Measurements from ENCODE around the gene CYBA. TPM values are rescaled to one million over a fixed set of nuclear protein-coding genes. Genes with fewer than 3 reads are reported as not detected.

CYBA gene
- total RNA-seq, 2 donors from 2014 or later, result 368 to 389 TPM

- H3K27me3 ChIP-seq, result no peaks in the 10 kb centered on the region
- H3K27ac ChIP-seq, result no peak overlapping the region
- H3K9me3 ChIP-seq, result no peaks in the 10 kb centered on the region
- no peak for DNase-seq
- H3K9ac ChIP-seq (ENCODE audit: low read depth in 2 of 2, low read length in 2 of 2), result no peak overlapping the region
- no peaks in the 10 kb centered on the region for H3K4me1 ChIP-seq
- H3K4me3 ChIP-seq, result no peak overlapping the region
- peaks cover 6% of the 10 kb centered on the region for H3K36me3 ChIP-seq
- intact Hi-C loops (cut with DNase I), result no loop called here
- no peak for TF ChIP-seq CTCF (IDR thresholded peaks at IDR 0.05)
Observed at GRCh38 chr16:88632587-88632930, 18.3 kb downstream of the CYBA start.

GRCh38 chr16:88631920-88632586, 18.8 kb downstream of the CYBA start:
- H3K9me3 ChIP-seq, result no peaks in the 10 kb centered on the region
- no peak overlapping the region for H3K4me3 ChIP-seq
- H3K36me3 ChIP-seq, result peaks cover 6% of the 10 kb centered on the region
- H3K27me3 ChIP-seq, result no peaks in the 10 kb centered on the region
- intact Hi-C loops (cut with DNase I), result no loop called here
- TF ChIP-seq CTCF (IDR thresholded peaks at IDR 0.05), result no peak
- no peaks in the 10 kb centered on the region for H3K4me1 ChIP-seq
- no peak for DNase-seq
- no peak overlapping the region for H3K27ac ChIP-seq
- no peak overlapping the region for H3K9ac ChIP-seq (ENCODE audit: low read depth in 2 of 2, low read length in 2 of 2)

GRCh38 chr16:88631384-88631783, 19.5 kb downstream of the CYBA start:
- peaks cover 6% of the 10 kb centered on the region for H3K36me3 ChIP-seq
- no peak overlapping the region for H3K4me3 ChIP-seq
- intact Hi-C loops (cut with DNase I), result no loop called here
- no peak for TF ChIP-seq CTCF (IDR thresholded peaks at IDR 0.05)
- H3K4me1 ChIP-seq, result no peaks in the 10 kb centered on the region
- no peaks in the 10 kb centered on the region for H3K9me3 ChIP-seq
- no peak for DNase-seq
- no peak overlapping the region for H3K27ac ChIP-seq
- no peak overlapping the region for H3K9ac ChIP-seq (ENCODE audit: low read depth in 2 of 2, low read length in 2 of 2)
- no peaks in the 10 kb centered on the region for H3K27me3 ChIP-seq

GRCh38 chr16:88630941-88631340, 19.9 kb downstream of the CYBA start:
- H3K27ac ChIP-seq, result no peak overlapping the region
- TF ChIP-seq CTCF (IDR thresholded peaks at IDR 0.05), result no peak
- no peak for DNase-seq
- H3K9ac ChIP-seq (ENCODE audit: low read depth in 2 of 2, low read length in 2 of 2), result no peak overlapping the region
- no peaks in the 10 kb centered on the region for H3K9me3 ChIP-seq
- no peaks in the 10 kb centered on the region for H3K4me1 ChIP-seq
- intact Hi-C loops (cut with DNase I), result no loop called here
- no peaks in the 10 kb centered on the region for H3K27me3 ChIP-seq
- peaks cover 6% of the 10 kb centered on the region for H3K36me3 ChIP-seq
- H3K4me3 ChIP-seq, result no peak overlapping the region

- H3K9ac ChIP-seq (ENCODE audit: low read depth in 2 of 2, low read length in 2 of 2), result no peak overlapping the region
- intact Hi-C loops (cut with DNase I), result no loop called here
- no peak overlapping the region for H3K27ac ChIP-seq
- no peaks in the 10 kb centered on the region for H3K9me3 ChIP-seq
- no peak for TF ChIP-seq CTCF (IDR thresholded peaks at IDR 0.05)
- H3K27me3 ChIP-seq, result no peaks in the 10 kb centered on the region
- H3K36me3 ChIP-seq, result peaks cover 6% of the 10 kb centered on the region
- no peak overlapping the region for H3K4me3 ChIP-seq
- DNase-seq, result no peak
- H3K4me1 ChIP-seq, result no peaks in the 10 kb centered on the region
Observed at GRCh38 chr16:88630433-88630832, 20.4 kb downstream of the CYBA start.
